GM19043 (cell line): ENCODE data around the gene DYNC1H1.

ENCODE experiments used
- ATAC-seq: cut with Tn5 transposase; IDR thresholded peaks from one replicate; pipeline ENCODE4 v1.9.1; 2021; ENCODE audit warnings: low read depth; ENCODE audit not compliant: unreplicated experiment

The DYNC1H1 gene

GRCh38 chr14:101964297-101965180, at the start of gene DYNC1H1:
DYNC1H1 (plus strand) TSS chr14:101964573; CDS start chr14:101964692, 119 bp downstream.
- peak; percentile 79 for ATAC-seq

GRCh38 chr14:101915871-101916815, 48.2 kb upstream of the DYNC1H1 start:
- ATAC-seq = no peak

GRCh38 chr14:101916816-101917412, 47.5 kb upstream of the DYNC1H1 start:
- no peak for ATAC-seq

- ATAC-seq = no peak
Measured at GRCh38 chr14:101917413-101918017, 46.9 kb upstream of the DYNC1H1 start.

- ATAC-seq = no peak
Measured at GRCh38 chr14:101918065-101918989, 46.0 kb upstream of the DYNC1H1 start.

GRCh38 chr14:101920271-101920670, 44.1 kb upstream of the DYNC1H1 start:
- no peak for ATAC-seq

GRCh38 chr14:101922866-101923265, 41.5 kb upstream of the DYNC1H1 start:
- no peak for ATAC-seq

- ATAC-seq = no peak
Measured at GRCh38 chr14:101925152-101925551, 39.2 kb upstream of the DYNC1H1 start.

GRCh38 chr14:101926085-101926484, 38.3 kb upstream of the DYNC1H1 start:
- no peak for ATAC-seq

GRCh38 chr14:101926620-101927019, 37.8 kb upstream of the DYNC1H1 start:
- no peak for ATAC-seq

- no peak for ATAC-seq
Measured at GRCh38 chr14:101927859-101928258, 36.5 kb upstream of the DYNC1H1 start.

- no peak for ATAC-seq
Measured at GRCh38 chr14:101928415-101928841, 35.9 kb upstream of the DYNC1H1 start.

GRCh38 chr14:101929096-101929495, 35.3 kb upstream of the DYNC1H1 start:
- no peak for ATAC-seq

- no peak for ATAC-seq
Measured at GRCh38 chr14:101929946-101930345, 34.4 kb upstream of the DYNC1H1 start.

- ATAC-seq = no peak
Measured at GRCh38 chr14:101932673-101933072, 31.7 kb upstream of the DYNC1H1 start.

GRCh38 chr14:101933209-101933608, 31.2 kb upstream of the DYNC1H1 start:
- ATAC-seq = no peak

GRCh38 chr14:101934601-101935150, 29.7 kb upstream of the DYNC1H1 start:
- ATAC-seq = no peak

- no peak for ATAC-seq
Measured at GRCh38 chr14:101937926-101938767, 26.2 kb upstream of the DYNC1H1 start.
